ENCODE data around the gene NR2C2. TPM values are rescaled to one million over a fixed set of nuclear protein-coding genes. Genes with fewer than 3 reads are reported as not detected.

NR2C2 gene
- total RNA-seq, 4 donors from 2014 or later = 24.3 to 58.2 (median 39.9) TPM

DNA sequence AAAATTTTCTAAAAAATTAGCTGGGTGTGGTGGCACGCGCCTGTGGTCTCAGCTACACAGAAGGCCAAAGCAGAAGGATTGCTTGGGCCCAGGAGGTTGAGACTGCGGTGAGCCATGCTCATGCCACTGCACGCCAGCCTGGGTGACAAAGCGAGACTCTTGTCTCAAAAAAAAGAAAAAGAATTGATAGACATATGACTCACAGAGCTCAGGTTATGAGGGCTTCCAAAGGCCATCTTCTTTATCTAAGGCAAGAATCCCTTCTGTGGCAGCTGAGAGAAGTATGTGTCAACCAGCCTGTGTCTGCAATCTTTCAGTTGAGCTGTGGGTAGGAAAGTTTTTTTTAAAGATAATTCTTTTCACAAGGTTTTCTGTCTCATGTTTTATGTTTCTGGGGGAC is 63.8 kb downstream of the NR2C2 start:
- WGBS, 2 donors = 85 to 92% methylated on average over 5 of the region's 5 CpGs
- DNase-seq (ENCODE audit: low spot score in 2 of 2) = no peak
- TF ChIP-seq, protein P1, sequence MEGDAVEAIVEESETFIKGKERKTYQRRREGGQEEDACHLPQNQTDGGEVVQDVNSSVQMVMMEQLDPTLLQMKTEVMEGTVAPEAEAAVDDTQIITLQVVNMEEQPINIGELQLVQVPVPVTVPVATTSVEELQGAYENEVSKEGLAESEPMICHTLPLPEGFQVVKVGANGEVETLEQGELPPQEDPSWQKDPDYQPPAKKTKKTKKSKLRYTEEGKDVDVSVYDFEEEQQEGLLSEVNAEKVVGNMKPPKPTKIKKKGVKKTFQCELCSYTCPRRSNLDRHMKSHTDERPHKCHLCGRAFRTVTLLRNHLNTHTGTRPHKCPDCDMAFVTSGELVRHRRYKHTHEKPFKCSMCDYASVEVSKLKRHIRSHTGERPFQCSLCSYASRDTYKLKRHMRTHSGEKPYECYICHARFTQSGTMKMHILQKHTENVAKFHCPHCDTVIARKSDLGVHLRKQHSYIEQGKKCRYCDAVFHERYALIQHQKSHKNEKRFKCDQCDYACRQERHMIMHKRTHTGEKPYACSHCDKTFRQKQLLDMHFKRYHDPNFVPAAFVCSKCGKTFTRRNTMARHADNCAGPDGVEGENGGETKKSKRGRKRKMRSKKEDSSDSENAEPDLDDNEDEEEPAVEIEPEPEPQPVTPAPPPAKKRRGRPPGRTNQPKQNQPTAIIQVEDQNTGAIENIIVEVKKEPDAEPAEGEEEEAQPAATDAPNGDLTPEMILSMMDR (IDR thresholded peaks at IDR 0.05) = no peak
- TF ChIP-seq POLR2A (IDR thresholded peaks at IDR 0.05) = no peak
- intact Hi-C loops (cut with DNase I; ENCODE audit: low total_unique reads) = no loop called here
- no peak overlapping the region for H3K4me3 ChIP-seq (ENCODE audit: low read depth, poor library complexity, severe bottlenecking)

DNA sequence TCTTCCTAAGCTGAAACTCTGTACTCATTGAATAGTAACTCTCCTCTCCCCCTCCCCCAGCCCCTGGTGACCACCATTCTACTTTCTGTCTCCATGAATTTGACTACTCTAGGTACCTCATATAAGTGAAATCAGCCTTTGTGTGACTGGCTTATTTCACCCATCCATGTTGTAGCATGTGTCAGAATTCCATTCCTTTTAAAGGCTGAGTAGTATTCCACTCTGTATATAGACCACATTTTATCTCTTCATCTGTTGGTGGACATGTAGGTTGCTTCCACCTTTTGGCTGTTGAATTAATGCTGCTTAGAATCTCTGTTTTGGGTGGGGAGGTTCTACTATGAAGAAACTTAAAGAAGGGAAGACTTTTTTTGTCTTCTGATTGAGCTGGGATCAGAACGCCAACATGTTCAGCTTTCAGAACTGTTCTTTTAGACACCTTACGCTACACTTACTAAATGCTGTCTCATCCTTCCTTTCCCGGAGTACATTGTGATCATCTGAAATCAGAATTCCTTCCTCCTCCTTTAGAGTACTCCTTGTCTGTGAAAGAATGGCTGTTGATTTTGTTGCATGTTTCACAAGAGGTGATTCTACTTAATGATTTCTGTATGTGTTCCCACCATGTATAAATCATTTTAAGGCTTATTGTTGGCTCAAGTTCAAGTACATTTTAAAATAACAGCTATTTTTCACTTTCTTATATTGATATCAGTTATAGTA is 67.4 kb downstream of the NR2C2 start:
- no peak overlapping the region for H3K4me3 ChIP-seq (ENCODE audit: low read depth, poor library complexity, severe bottlenecking)
- no peak for DNase-seq (ENCODE audit: low spot score in 2 of 2)
- intact Hi-C loops (cut with DNase I; ENCODE audit: low total_unique reads) = no loop called here
- WGBS, 2 donors = 94 to 97% methylated on average over 3 of the region's 3 CpGs
- TF ChIP-seq, protein P1 (IDR thresholded peaks at IDR 0.05) = no peak
- no peak for TF ChIP-seq POLR2A (IDR thresholded peaks at IDR 0.05)

DNA sequence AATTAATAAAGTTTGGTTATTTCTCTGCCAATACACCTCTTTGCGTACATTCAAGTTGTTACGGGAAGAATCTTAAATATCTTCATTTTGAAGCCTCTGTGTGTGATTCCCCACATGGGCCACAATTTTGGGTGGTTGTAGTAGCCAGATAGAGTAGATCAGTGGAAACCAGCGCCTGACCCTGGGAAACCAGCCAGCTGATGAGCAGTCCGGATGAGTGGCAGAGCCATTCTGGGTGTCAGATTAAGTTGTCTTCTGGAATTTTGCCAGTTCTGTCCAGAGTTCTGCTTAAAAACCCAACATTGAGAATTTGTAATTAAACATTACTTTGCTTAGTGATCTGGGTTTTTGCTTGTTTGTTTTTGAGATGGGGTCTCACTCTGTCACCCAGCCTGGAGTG is 68.1 kb downstream of the NR2C2 start:
- WGBS, 2 donors = 83 to 86% methylated on average over 4 of the region's 4 CpGs
- H3K4me3 ChIP-seq (ENCODE audit: low read depth, poor library complexity, severe bottlenecking) = no peak overlapping the region
- TF ChIP-seq POLR2A (IDR thresholded peaks at IDR 0.05) = no peak
- TF ChIP-seq, protein P1 (IDR thresholded peaks at IDR 0.05) = no peak
- DNase-seq (ENCODE audit: low spot score in 2 of 2) = no peak
- intact Hi-C loops (cut with DNase I; ENCODE audit: low total_unique reads) = no loop called here

DNA sequence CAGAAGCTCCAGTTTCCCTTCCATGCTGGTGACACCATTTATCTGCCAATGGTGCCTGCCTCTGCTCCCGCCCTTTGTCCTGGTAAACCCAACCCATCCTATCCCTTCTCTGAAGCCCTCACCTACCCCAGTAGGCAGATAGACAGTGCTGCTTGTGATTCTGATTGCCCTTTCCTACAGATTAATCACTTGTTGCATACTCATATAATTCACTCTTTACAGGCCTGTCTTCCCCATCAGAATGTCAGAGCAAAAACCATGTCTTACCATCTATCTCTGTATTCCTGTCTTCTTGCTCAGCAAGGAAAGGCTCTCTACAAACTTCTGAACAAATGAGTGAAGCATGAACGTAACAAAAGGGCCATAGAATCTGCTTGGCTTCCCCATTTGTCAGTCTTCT is 69.8 kb downstream of the NR2C2 start:
- intact Hi-C loops (cut with DNase I; ENCODE audit: low total_unique reads) = no loop called here
- WGBS, 2 donors = 92 to 94% methylated on average over 2 of the region's 2 CpGs
- DNase-seq (ENCODE audit: low spot score in 2 of 2) = no peak
- TF ChIP-seq, protein P1 (IDR thresholded peaks at IDR 0.05) = no peak
- no peak for TF ChIP-seq POLR2A (IDR thresholded peaks at IDR 0.05)
- no peak overlapping the region for H3K4me3 ChIP-seq (ENCODE audit: low read depth, poor library complexity, severe bottlenecking)

DNA sequence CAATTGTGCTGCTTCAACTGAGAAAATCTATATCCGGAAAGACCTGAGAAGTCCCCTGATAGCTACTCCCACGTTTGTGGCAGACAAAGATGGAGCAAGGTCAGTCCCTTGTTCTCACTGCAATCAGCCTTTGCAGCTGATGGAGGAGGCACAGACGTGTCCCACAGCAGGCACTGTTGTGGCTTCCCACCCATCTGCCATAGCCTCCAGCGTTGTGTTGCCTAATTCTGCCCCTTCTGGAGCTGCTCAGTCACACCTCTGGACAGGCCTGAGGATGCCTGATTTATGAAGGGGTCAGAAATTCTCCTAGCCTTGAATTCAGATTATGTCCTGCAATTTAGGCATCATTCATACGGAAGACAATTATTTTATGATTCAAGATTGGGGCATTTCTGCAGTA is 75.9 kb downstream of the NR2C2 start:
- DNase-seq (ENCODE audit: low spot score in 2 of 2) = no peak
- WGBS, 2 donors = 69 to 77% methylated on average over 4 to 5 of the region's 5 CpGs
- intact Hi-C loops (cut with DNase I; ENCODE audit: low total_unique reads) = no loop called here
- H3K4me3 ChIP-seq (ENCODE audit: low read depth, poor library complexity, severe bottlenecking) = no peak overlapping the region
- TF ChIP-seq, protein P1 (IDR thresholded peaks at IDR 0.05) = no peak
- TF ChIP-seq POLR2A (IDR thresholded peaks at IDR 0.05) = no peak

DNA sequence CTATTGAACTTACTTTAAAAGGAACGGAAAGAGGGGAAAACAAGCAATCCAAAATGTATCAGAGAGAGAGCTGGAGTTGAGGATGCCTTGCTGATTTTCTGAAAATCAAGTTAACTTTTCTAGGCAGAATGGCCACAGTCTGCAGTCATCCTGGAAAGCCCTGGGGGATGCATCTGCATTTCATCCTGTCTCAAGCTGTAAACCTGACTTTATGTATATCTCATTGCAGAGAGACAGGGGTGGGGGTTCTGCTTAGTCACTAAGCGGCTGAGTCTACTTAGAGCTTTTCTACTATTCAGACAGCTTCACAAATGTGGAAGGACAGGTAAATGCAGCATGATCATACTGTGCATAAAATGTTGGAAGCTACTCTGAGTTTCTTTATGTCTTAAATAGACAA is 76.3 kb downstream of the NR2C2 start:
- 87 to 90% methylated on average over 2 of the region's 2 CpGs for WGBS, 2 donors
- intact Hi-C loops (cut with DNase I; ENCODE audit: low total_unique reads) = no loop called here
- DNase-seq (ENCODE audit: low spot score in 2 of 2) = no peak
- H3K4me3 ChIP-seq (ENCODE audit: low read depth, poor library complexity, severe bottlenecking) = no peak overlapping the region
- no peak for TF ChIP-seq POLR2A (IDR thresholded peaks at IDR 0.05)
- TF ChIP-seq, protein P1 (IDR thresholded peaks at IDR 0.05) = no peak
